CD4-positive, alpha-beta T cell treated with Interleukin-15 for 4 hours (primary cell): Measurements from ENCODE around the gene POLDIP3.
"Not testable (repeated sequence)": the region's sequence is repeated elsewhere in the genome, so short reads cannot be mapped to it uniquely, and the experiment has no call there.

Experiments
- DNase-seq: peaks from one replicate; pipeline ENCODE4 v3.0.0-alpha.2; 2020; ENCODE audit warnings: low spot score

The POLDIP3 gene

DNA sequence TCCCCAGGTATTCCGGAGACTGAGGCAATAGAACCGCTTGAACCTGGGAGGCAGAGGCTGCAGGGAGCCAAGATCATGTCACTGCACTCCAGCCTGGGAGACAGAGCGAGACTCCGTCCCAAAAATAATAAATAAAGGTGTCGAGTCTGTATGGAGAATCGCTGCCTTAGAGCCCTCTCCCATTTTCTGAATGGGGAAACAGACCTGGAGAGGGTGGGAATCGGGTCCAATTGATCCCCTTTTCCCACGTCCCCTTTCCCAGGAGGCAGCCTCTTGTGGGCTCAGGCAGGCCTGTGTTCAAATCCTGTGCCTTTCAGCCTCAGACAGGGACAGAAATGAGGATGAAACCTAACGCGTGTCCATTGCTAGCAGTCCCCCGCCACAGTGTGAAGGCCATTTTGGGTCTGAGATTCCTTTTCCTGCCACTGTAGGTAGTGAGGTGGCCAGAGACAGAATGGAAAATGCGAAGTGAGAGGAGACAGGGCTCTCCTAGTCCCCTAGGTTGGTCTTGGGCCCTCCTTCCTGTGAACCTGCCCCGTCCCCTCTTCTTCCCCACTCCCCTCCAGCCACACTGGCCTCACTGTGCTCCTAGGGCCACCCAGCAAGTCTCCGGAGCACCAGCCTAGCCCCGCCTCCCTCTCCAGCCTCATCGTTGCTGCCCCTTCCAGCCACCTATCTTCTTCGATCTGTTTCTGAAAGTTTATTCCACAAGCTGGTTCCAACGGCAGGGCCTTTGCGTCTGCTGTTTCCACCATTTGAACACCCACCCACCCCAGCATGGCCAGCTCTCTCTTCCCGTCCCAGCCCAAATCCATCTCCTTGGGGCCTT, 2.7 kb upstream of the POLDIP3 start:
- no peak for DNase-seq

- DNase-seq = not testable (repeated sequence)
Observed at GRCh38 chr22:42615860-42616175, 1.1 kb upstream of the POLDIP3 start.

DNA sequence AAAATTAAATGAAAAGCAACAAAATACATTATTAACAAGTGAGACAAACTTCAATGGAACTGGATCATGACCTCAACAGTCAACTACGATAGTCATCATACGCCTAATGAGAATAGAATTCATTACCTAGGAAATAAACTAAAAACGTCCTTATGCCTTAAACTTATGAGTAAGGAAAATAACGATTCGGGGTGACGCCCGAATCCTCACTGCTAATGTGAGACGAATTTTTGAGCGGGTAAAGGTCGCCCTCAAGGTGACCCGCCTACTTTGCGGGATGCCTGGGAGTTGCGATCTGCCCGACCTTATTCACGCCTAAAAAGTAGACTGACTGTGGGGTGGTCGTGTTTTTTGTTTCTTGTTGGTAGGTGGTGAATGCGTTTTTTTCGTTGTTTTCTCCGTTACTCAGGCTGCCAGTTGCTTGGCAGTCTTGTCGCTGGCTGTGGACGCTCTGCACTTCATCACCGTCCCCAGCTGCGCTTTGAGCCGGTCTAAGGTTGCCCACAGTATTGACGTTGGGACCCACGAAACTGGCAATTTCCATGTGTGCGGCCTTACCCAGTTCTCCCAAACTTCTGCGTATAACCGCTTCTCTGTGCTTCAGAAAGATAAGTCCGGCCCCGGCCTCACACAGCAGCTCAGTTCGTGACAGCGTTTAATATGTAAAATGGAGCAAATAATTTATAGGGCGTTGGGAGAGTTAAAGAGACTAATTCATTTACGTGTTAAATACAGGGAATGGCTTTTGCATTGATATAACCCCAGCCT, 593 bp upstream of the POLDIP3 start:
- DNase-seq = peak; percentile 87

- no peak for DNase-seq
Observed at GRCh38 chr22:42613872-42614301, 796 bp downstream of the POLDIP3 start.

- DNase-seq = no peak
Observed at GRCh38 chr22:42612336-42612735, 2.3 kb downstream of the POLDIP3 start.

DNA sequence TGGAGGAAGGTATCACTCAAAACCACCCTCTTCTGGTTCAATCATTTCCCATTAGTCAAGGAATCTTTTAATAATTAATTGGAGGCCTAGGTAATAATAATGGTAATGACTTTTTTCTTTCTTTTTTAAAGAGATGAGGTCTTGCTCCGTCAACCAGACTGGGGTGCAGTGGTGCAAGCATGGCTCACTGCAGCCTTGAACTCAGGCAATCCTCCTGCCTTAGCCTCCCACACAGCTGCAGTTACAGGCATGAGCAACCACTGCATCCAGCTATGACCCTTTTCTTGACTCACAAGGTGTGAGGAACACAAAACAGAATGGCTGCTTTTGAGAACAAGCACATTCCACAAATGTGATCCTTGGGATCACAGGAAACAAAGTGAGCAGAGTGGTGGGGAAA, 3.6 kb downstream of the POLDIP3 start:
- no peak for DNase-seq

DNA sequence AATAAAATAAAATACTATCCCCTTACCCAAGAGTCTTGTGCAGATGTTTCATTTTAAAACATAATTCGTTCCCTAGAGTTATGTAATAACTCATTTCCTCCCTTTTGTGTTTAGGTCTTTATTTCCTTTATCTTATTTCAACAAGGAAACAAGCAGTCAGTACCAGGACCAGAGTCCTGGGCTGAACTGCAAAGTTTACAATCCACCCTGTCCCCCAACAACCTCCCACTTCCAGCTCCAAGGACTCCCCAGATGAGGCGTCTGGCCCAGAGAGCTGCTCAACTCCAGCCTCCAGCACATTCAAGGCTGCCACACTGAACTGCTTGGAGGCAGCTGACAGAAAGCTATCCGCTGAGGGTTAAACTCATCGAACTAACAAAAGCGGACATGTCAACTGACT, 4.5 kb downstream of the POLDIP3 start:
- DNase-seq = no peak

DNA sequence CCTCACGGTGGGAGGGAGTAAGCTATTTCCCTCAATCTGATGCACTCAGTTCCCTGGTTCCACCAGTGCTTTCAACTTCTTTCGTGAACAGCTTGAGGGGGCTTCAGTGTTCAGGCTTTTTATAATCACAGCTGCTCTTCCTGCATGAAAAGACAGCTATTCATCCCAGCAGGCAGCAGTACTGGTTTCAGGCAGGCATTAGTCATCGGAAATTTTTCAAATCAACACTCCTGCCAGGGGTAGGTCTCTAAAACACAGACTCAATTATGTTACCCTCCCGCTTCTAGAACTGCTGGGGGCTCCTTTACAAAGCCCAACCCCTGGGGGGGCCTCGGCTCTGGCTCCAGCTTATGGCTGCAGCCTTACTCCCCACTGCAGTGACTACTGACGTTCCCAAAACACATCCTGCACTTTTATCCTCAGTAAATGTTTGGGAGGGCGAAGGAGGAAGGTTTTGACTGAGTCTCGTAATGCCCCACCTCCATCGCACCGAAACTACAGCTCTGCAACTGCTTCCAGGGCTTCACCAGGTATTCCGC, 5.8 kb downstream of the POLDIP3 start:
- no peak for DNase-seq

GRCh38 chr22:42608136-42608822, 6.4 kb downstream of the POLDIP3 start:
- no peak for DNase-seq

DNA sequence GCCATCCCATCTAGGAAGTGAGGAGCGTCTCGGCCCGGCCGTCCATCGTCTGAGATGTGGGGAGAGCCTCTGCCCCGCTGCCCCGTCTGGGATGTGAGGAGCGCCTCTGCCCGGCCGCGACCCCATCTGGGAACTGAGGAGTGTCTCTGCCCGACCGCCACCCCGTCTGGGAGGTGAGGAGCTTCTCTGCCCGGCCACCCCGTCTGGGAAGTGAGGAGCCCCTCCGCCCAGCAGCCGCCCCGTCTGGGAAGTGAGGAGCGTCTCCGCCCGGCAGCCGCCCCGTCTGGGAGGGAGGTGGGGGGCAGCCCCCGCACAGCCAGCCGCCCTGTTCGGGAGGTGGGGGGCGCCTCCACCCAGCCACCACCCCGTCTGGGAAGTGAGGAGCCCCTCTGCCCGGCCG, 7.0 kb downstream of the POLDIP3 start:
- DNase-seq = not testable (repeated sequence)

DNA sequence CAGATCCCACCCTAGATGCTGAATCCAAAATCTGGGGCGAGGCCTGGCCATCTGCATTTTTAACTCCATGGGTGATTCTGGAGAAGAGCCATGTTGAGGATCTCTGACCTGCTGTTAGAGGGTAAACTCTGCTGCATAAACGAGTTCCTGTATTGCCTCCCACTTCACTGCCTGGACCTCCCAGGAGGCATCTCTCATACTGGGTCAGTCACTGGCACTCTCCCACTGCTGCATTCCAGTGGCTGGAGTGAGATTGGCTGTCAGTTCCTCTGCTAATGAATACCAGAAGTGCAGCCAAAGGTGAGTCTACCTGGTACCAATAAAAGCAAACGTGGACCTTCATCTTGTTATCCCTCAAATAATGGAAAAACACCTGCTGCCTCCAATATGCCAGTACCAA, 10.3 kb downstream of the POLDIP3 start:
- DNase-seq = no peak

GRCh38 chr22:42603427-42603826, 11.3 kb downstream of the POLDIP3 start:
- no peak for DNase-seq

GRCh38 chr22:42602470-42602869, 12.2 kb downstream of the POLDIP3 start:
- no peak for DNase-seq

GRCh38 chr22:42601879-42602465, 12.7 kb downstream of the POLDIP3 start:
- DNase-seq = no peak

- no peak for DNase-seq
Observed at GRCh38 chr22:42596863-42597530, 17.7 kb downstream of the POLDIP3 start.

DNA sequence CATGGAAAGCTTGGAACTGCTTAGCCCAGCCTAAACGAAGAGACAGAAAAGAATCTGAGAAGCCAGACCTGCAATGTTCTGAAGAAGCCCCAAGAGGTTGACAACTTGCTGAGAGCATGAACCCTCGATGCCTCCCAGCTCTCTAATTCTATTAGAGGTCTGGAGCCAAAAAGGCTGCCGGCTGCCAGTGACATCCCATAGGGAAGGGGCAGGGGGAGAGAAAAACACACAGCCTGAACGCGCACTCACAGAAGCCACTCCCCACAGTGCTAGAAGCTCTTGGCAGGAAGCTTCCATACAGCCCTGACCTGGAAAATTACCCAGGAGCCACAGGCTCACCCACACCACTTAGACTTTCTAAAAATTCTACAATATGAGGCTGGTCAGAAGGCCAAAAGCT, 18.3 kb downstream of the POLDIP3 start:
- DNase-seq = no peak

DNA sequence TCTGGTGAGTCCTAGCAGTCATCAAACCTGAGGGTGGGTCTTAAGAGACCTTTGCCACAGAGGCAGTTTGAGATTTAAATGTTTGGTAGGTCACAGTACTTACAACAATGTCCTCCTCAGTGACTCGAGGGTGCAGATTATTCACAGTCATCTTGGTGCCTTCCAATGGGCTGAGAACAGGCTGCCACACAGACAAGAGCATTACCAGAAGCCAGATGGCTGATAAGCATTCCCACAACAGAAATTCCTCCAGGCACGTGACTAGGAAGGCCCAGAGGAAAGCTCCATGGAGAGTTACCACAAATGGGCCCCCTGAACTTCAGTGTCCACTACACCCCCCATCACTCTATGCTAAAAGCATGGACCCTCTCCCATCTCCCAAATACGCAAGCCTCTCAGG, 19.2 kb downstream of the POLDIP3 start:
- DNase-seq = no peak

GRCh38 chr22:42591987-42592386, 22.7 kb downstream of the POLDIP3 start:
- DNase-seq = no peak

DNA sequence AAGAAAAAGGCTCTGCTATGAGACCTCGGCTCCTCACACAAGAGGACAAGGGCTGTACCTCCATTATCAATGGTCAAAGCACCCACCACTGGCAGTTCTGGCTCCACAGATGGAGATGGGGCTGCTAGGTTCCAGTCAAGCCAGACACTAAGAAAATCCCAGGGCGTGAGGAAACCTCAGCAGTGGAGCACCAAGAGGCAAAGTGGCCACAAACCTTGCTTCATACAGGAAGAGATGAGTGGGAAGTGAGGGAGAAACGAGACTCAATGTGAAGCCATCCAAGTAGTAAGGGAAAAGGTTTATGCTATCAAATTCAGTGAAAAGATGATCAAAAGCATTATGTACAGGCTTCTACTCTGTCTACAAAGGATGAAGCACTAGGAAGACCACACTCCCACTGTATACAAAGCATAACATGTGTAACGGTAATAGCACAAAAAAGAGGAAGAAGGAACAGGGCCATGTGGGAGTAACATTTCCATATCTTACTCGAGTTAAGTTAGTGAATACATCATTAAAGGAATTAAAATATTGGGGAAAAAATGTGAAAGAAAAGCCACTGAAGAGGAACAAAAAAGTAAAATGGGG, 27.0 kb downstream of the POLDIP3 start:
- no peak for DNase-seq

DNA sequence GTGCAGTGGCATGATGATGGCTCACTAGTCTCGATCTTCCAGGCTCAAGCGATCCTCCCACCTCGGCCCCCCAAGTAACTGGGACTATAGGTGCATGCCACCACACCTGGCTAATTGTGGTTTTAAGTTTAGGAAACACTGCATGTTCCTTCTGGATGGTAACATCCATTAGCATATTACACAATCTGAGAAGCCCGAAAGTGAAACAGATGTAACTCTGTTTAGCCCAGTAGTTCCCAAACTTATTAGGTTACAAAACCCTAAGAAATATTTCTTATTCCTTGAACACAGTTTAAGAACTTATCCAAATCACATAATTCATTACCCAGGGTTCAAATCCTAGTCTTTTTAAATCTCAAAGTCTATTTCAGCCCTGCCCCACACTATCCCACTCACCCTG, 28.3 kb downstream of the POLDIP3 start:
- DNase-seq = no peak

- DNase-seq = no peak
Observed at GRCh38 chr22:42585096-42585495, 29.6 kb downstream of the POLDIP3 start.
